Activated naive CD8-positive, alpha-beta T cell treated with anti-CD3 and anti-CD28 coated beads, Interleukin-2, amount 50 U/mL, for 24 hours (primary cell): ENCODE results near the gene PLEKHO1.

ENCODE experiments used
- ATAC-seq: fragments of 150-1000 bp; cut with Tn5 transposase; one replicate; pipeline ENCODE4 v1.10.0; 2021
- DNase-seq: peaks from one replicate; pipeline ENCODE4 v3.0.0; 2021
- H3K27ac Mint-ChIP-seq: one replicate; pipeline ENCODE4 v1.8.0; 2021; ENCODE audit warnings: mild to moderate bottlenecking, mixed read lengths
- H3K27me3 Mint-ChIP-seq: one replicate; pipeline ENCODE4 v1.8.0; 2021; ENCODE audit warnings: mixed read lengths
- H3K36me3 Mint-ChIP-seq: one replicate; pipeline ENCODE4 v1.8.0; 2021; ENCODE audit warnings: low read depth, mixed read lengths
- H3K4me1 Mint-ChIP-seq: one replicate; pipeline ENCODE4 v1.8.0; 2021; ENCODE audit warnings: mixed read lengths
- H3K4me3 Mint-ChIP-seq: one replicate; pipeline ENCODE4 v1.8.0; 2021; ENCODE audit warnings: mild to moderate bottlenecking, moderate library complexity, mixed read lengths
- H3K9me3 Mint-ChIP-seq: one replicate; pipeline ENCODE4 v1.8.0; 2021; ENCODE audit warnings: mixed read lengths

The PLEKHO1 gene, protein sequence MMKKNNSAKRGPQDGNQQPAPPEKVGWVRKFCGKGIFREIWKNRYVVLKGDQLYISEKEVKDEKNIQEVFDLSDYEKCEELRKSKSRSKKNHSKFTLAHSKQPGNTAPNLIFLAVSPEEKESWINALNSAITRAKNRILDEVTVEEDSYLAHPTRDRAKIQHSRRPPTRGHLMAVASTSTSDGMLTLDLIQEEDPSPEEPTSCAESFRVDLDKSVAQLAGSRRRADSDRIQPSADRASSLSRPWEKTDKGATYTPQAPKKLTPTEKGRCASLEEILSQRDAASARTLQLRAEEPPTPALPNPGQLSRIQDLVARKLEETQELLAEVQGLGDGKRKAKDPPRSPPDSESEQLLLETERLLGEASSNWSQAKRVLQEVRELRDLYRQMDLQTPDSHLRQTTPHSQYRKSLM

DNA sequence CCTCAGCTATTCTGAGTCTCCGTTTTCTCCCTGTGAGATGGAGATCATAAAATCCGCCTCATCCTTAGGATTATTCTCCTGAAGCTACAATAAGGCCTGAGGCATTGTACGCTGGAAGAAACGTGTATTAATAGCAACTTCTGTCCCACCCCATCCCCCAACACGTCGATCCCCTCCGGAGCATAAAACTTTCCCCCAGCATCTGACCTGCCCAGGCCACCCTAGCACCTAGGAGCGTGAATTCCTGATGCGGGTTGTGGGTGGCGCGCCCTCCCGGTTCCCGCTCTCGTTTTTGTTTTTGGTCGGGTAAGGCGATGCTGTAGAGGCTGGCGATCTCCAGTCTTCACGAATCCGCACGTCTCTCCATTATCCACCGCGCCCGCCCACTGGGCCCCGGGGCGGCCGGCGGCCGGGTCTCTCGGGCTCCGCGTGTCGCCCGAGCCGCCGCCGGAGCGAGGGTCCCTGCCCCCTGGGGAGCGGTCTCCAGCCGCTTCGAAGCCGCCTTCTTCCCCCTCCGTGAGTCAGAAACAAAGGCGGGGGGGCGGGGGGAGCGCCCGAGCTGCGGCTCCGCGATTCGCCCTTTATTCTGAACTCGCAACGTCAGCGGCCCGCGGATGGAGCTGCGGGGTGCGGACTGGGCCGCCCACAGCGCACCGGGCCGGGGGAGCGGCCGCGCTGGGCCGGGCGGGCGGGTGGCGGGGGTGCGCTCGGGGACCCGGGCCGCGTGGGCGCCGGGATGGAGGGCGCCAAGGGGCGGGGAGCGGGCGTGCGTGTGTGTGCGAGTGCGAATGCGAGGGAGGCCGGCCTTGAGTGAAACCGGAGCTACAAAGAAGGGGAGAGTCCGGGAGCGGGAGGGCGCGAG, at the start of gene PLEKHO1:
Gene PLEKHO1 (plus strand): TSS at position 646 of the 862 bp plus-strand sequence. CDS start 342 bp downstream, outside the sequence.
- Mint-ChIP-seq H3K9me3 (no peaks in the 10 kb centered on the region), H3K27ac (peak within 1 kb of the TSS; percentile 83), H3K27me3 (peaks cover 8% of the 10 kb centered on the region), H3K4me1 (peaks cover 67% of the 10 kb centered on the region), H3K36me3 (peaks cover 15% of the 10 kb centered on the region), H3K4me3 (peak within 1 kb of the TSS; percentile 83)
- DNase-seq (peak; percentile 80), ATAC-seq (peak; percentile 78)

DNA sequence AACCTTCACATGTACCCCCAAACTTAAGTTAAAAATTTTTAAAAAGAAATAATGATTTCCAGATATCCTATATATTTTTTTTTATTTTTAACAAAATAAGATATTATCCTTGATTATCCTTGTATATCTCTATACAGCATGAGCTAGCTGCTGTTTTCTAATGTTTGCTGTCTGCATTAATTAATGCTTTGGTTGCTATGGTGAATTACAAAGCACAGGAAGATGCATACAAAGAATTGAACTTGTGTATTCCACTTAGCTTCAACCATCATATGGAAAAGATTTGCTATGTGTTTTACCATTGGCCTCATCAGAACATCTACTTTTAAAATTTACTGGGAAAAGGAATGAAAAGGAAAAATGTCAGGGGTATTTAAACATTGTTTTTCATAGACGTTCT, 46.7 kb upstream of the PLEKHO1 start:
- Mint-ChIP-seq H3K27ac (no peak overlapping the region), H3K9me3 (no peaks in the 10 kb centered on the region), H3K4me3 (no peak overlapping the region), H3K4me1 (peaks cover 44% of the 10 kb centered on the region), H3K27me3 (no peaks in the 10 kb centered on the region), H3K36me3 (peaks cover 18% of the 10 kb centered on the region)
- no peak for DNase-seq
- no peak for ATAC-seq

DNA sequence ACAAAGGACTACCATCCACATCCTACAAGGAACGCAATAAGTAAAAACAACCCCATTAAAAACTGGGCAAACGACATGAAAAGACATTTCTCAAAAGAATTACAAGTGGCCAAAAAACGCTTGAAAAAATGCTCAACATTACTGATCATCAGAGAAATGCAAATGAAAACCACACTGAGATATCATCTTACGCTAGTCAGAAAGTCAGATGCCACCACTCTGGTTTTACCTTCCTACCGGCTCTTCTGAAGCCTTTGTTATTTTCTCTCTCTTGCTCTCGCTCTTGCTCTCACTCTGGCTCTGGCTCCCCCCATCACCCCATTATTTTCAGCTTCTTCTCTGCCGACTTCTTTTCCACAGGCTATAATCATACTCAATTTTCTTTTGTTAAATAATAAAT, 43.4 kb upstream of the PLEKHO1 start:
- Mint-ChIP-seq H3K9me3 (no peaks in the 10 kb centered on the region), H3K4me1 (peaks cover 74% of the 10 kb centered on the region), H3K4me3 (no peak overlapping the region), H3K27me3 (no peaks in the 10 kb centered on the region), H3K36me3 (peaks cover 15% of the 10 kb centered on the region), H3K27ac (peak overlapping the region; percentile 24)
- ATAC-seq: peak; percentile 66
- no peak for DNase-seq

DNA sequence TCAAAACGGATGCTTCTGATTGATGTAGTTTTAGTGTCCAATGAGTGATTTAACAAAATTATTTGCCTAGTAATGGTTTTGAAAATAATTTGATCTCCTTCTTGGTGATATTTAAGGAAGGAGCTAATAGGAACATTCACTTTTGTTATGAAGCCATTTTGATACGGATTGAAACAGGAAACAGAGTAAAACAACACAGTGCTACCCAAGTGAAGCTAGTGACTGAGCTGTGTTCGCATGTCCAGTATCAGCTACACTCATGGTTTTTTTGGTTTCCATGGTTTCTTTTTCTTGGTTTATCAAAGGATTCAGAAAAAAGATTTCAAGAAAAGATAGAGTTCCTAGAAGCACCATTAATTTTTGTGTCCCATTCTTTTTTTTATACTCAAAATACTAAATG, 40.1 kb upstream of the PLEKHO1 start:
- H3K4me1 Mint-ChIP-seq: peaks cover 65% of the 10 kb centered on the region
- H3K27ac Mint-ChIP-seq: peak overlapping the region; percentile 59
- peaks cover 31% of the 10 kb centered on the region for H3K36me3 Mint-ChIP-seq
- H3K4me3 Mint-ChIP-seq: peak overlapping the region; percentile 51
- DNase-seq (no peak), ATAC-seq (peak; percentile 75)
- H3K27me3 Mint-ChIP-seq: no peaks in the 10 kb centered on the region
- H3K9me3 Mint-ChIP-seq: peaks cover 3% of the 10 kb centered on the region

DNA sequence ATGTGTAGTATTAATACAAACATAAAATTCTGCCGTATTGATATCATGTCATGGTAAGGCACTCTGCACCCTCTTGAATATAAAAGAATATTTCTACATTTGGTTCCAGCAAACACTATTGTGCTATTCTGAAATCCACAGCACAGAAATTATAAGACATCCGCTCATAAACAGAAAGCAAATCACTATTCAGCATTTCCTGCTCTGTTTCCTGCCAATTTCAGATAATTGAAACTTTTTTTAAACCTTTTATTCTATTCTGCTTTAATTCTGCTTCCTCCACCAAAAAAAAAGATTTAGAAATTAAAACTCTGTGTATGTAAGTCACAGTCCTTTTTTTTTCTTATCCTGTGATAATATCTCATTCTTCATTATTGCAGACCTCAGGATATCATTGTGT, 39.6 kb upstream of the PLEKHO1 start:
- Mint-ChIP-seq H3K36me3 (peaks cover 31% of the 10 kb centered on the region), H3K27ac (peak overlapping the region; percentile 59), H3K4me1 (peaks cover 62% of the 10 kb centered on the region), H3K9me3 (peaks cover 6% of the 10 kb centered on the region), H3K27me3 (no peaks in the 10 kb centered on the region), H3K4me3 (peak overlapping the region; percentile 51)
- ATAC-seq (no peak), DNase-seq (no peak)

DNA sequence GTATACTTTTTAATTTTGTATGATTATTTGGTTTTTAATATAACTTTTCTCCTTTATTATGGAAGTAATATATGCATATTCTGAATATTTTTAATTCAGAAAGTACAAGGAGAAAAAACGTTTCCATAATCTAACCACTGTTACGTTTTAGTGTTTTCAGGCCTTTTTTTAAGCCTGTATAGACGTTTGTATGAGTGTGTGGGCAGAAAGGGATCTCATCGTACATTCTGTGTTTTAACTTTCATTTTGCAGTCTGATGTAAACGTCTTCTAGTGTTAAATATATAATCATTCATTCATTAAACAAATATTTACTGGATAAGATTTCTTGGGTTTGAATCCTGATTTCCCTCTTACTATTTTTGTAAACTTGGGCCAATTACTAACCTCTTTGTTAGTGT, 38.0 kb upstream of the PLEKHO1 start:
- peaks cover 11% of the 10 kb centered on the region for H3K9me3 Mint-ChIP-seq

DNA sequence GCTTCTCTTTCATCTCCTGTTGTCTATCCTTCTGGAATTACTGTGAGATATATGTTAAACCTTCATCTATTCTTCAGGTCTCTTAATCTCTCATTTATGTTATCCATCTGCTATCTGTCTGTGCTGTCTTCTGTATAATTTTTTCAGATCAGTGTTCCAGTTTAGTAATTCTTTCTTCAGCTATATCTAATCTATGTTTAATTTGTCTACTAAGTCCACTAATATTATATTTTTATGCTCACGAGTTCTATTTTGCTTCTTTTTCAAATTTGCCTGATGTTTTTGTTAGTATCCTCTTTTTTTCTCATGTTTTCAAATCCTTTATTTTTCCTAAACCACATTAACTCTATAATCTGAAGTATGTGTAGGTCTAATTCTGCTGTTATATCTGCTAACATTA, 34.6 kb upstream of the PLEKHO1 start:
- peaks cover 11% of the 10 kb centered on the region for H3K9me3 Mint-ChIP-seq
- ATAC-seq: no peak
- peaks cover 32% of the 10 kb centered on the region for H3K36me3 Mint-ChIP-seq
- no peak for DNase-seq
- H3K4me1 Mint-ChIP-seq: peaks cover 23% of the 10 kb centered on the region
- no peak overlapping the region for H3K27ac Mint-ChIP-seq
- H3K27me3 Mint-ChIP-seq: no peaks in the 10 kb centered on the region
- no peak overlapping the region for H3K4me3 Mint-ChIP-seq

More for the DNA sequence above, 38.0 kb upstream of the PLEKHO1 start:
- H3K4me1 Mint-ChIP-seq: peaks cover 48% of the 10 kb centered on the region
- H3K4me3 Mint-ChIP-seq: peak overlapping the region; percentile 60
- ATAC-seq (no peak), DNase-seq (no peak)
- no peaks in the 10 kb centered on the region for H3K27me3 Mint-ChIP-seq
- peaks cover 32% of the 10 kb centered on the region for H3K36me3 Mint-ChIP-seq
- no peak overlapping the region for H3K27ac Mint-ChIP-seq

DNA sequence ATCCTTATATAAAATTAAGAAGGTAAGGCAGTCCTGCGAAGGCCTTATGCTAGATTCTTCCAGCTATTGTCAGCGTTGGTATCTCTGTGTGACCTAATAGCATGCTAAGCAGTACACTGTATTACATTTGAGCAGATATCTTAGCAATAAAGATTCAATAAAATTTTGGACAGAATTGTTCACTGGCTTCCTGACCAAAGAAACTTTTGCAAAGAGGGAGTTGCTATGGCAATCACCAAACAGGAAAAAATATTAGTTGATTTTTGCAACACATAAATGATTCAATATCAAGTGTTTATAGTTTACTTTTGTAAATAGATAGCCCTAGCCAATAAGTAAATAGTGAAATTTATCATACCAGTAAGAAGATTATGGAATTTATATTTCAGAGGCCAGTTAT, 31.0 kb upstream of the PLEKHO1 start:
- peaks cover 11% of the 10 kb centered on the region for H3K9me3 Mint-ChIP-seq
- no peak overlapping the region for H3K27ac Mint-ChIP-seq
- ATAC-seq (no peak), DNase-seq (no peak)
- no peak overlapping the region for H3K4me3 Mint-ChIP-seq
- no peaks in the 10 kb centered on the region for H3K27me3 Mint-ChIP-seq
- peaks cover 20% of the 10 kb centered on the region for H3K36me3 Mint-ChIP-seq
- H3K4me1 Mint-ChIP-seq: peaks cover 17% of the 10 kb centered on the region

DNA sequence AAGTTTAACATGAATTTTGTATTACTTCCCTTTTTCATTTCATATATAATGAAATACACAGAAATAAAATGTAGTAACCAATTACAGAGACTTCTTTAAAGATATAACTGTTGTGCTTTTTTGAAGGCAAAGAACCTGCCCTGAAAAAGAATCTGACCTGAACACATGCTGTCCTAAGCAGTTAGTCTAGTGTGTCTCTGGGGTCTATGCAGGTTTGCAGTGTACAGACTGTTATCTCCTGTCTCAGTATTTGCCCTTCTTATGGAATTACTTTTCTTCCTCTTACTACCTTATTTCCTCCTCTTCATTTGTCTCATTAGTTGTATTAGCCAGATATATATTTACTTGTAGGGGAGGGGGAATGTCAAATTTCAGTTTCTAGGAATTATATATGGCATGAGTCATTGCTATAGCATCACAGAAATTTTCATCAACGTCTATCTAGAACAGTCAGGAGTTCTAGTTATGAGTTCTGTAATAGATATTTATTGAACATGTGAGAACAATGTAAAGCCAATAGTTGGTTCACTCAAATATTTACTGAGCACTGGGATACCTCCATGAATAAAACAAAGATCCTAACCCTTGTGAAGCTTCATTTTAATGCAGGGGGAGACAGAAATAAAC, 28.4 kb upstream of the PLEKHO1 start:
- ATAC-seq (no peak), DNase-seq (no peak)
- no peak overlapping the region for H3K27ac Mint-ChIP-seq
- H3K27me3 Mint-ChIP-seq: no peaks in the 10 kb centered on the region
- peaks cover 3% of the 10 kb centered on the region for H3K36me3 Mint-ChIP-seq
- H3K9me3 Mint-ChIP-seq: no peaks in the 10 kb centered on the region
- H3K4me3 Mint-ChIP-seq: no peak overlapping the region
- H3K4me1 Mint-ChIP-seq: peaks cover 17% of the 10 kb centered on the region

DNA sequence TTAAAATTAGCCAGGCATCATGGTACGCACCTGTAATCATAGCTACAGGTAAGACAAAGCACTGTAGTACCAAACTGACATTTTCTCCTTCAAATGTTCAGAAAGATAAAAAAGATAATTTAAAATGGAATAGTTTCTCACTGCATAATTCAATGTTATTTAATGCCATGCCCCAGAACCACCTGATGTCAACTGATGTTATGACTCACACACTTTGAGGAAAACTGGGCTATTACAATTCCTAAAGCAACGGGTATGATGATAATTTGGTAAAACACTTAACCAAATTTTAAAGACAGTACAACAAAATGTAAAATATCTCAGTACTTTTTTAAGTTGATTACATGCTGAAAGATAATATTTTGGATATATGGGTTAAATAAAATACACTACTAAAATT, 22.9 kb upstream of the PLEKHO1 start:
- no peak for DNase-seq
- H3K36me3 Mint-ChIP-seq: peaks cover 8% of the 10 kb centered on the region

DNA sequence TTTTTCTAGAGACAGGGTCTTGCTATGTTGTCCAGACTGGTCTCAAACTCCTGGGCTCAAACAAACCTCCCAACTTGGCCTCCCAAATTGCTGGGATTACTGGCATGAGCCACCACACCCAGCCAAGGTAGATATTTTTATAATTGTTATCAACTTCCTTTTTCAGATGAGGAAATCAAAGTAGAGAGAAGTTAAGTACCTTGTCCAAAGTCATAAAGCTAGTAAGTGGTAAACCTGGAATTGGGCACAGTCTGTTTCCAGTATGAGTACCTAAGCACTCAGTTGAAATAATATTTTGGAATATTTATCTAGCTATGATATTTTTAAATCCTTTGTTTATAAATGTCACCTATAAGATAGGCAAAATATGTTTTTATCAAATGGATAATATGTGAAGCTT, 22.3 kb upstream of the PLEKHO1 start:
- H3K27ac Mint-ChIP-seq: peak overlapping the region; percentile 35

More for the DNA sequence above, 22.9 kb upstream of the PLEKHO1 start:
- no peak for ATAC-seq
- peaks cover 16% of the 10 kb centered on the region for H3K4me1 Mint-ChIP-seq
- no peaks in the 10 kb centered on the region for H3K27me3 Mint-ChIP-seq
- no peak overlapping the region for H3K4me3 Mint-ChIP-seq
- no peak overlapping the region for H3K27ac Mint-ChIP-seq
- no peaks in the 10 kb centered on the region for H3K9me3 Mint-ChIP-seq

DNA sequence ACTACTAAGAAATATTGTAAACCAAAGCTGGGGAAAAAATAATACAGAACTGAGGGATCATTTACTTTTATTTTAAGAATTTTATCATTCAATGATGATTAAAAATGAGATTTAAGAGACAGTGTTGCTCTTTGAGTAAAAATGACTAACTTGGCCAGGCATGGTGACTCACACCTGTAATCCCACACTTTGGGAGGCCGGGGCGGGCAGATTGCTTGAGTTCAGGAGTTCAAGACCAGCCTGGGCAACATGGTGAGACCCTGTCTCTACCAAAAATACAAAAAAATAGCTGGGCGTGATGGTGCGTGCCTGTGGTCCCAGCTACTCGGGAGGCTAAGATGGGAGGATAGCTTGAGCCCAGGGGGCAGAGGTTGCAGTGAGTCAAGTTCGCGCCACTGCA, 21.8 kb upstream of the PLEKHO1 start:
- peaks cover 7% of the 10 kb centered on the region for H3K36me3 Mint-ChIP-seq
- peaks cover 16% of the 10 kb centered on the region for H3K4me1 Mint-ChIP-seq
- H3K9me3 Mint-ChIP-seq: no peaks in the 10 kb centered on the region
- H3K27me3 Mint-ChIP-seq: no peaks in the 10 kb centered on the region
- no peak overlapping the region for H3K4me3 Mint-ChIP-seq
- DNase-seq (peak; percentile 43), ATAC-seq (peak; percentile 49)
- H3K27ac Mint-ChIP-seq: no peak overlapping the region

More for the DNA sequence above, 22.3 kb upstream of the PLEKHO1 start:
- H3K4me3 Mint-ChIP-seq: no peak overlapping the region
- no peak for DNase-seq
- ATAC-seq: no peak
- peaks cover 8% of the 10 kb centered on the region for H3K36me3 Mint-ChIP-seq
- H3K27me3 Mint-ChIP-seq: no peaks in the 10 kb centered on the region
- peaks cover 16% of the 10 kb centered on the region for H3K4me1 Mint-ChIP-seq
- no peaks in the 10 kb centered on the region for H3K9me3 Mint-ChIP-seq

DNA sequence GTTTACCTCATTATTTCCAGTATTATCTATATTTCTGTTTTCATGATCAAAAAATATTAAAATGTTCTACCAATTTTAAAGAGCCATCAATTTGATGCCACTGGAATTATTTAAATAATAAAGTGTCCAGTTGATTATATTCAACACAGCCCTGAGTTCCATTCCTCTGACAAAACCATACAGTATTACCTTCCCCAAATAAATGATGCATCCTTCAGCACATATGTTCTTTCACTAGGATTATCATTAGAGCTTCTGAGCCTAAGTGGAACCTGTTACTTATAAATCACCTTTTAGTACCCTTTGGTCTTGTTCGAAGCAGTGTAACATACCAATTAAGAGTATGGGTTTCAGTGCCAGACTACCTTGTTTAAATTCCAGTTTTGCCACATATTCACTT, 17.3 kb upstream of the PLEKHO1 start:
- no peak for ATAC-seq
- H3K27ac Mint-ChIP-seq: no peak overlapping the region
- peaks cover 2% of the 10 kb centered on the region for H3K36me3 Mint-ChIP-seq
- no peak overlapping the region for H3K4me3 Mint-ChIP-seq
- DNase-seq: no peak
- no peaks in the 10 kb centered on the region for H3K9me3 Mint-ChIP-seq
- peaks cover 8% of the 10 kb centered on the region for H3K4me1 Mint-ChIP-seq
- no peaks in the 10 kb centered on the region for H3K27me3 Mint-ChIP-seq

DNA sequence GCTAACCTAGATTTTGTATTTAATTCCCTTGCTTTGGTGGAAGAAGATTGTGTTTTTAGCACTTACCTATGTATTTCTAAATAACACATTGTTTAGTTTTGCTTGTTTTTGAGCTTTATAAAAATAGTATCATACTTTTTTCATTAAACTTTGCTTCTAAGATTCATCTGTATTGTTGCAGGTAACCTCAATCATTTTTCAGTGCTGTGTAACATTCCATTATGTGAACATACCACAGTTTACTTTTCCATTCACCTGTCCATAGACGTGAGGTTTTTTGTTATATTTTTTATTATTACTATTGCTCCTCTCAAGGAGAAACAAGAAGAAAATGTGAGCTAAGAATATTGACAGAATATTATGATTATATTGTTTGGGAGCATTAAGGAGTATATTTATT, 15.2 kb upstream of the PLEKHO1 start:
- Mint-ChIP-seq H3K9me3 (no peaks in the 10 kb centered on the region), H3K36me3 (no peaks in the 10 kb centered on the region), H3K4me1 (no peaks in the 10 kb centered on the region), H3K27ac (no peak overlapping the region), H3K27me3 (no peaks in the 10 kb centered on the region), H3K4me3 (no peak overlapping the region)
- no peak for ATAC-seq
- DNase-seq: no peak
